HG02642 (cell line): ENCODE results near the gene MAN1C1.

Experiments
- ATAC-seq: cut with Tn5 transposase; IDR thresholded peaks from one replicate; pipeline ENCODE4 v1.9.1; 2021; ENCODE audit warnings: mild to moderate bottlenecking; ENCODE audit not compliant: unreplicated experiment, poor library complexity

The MAN1C1 gene

DNA sequence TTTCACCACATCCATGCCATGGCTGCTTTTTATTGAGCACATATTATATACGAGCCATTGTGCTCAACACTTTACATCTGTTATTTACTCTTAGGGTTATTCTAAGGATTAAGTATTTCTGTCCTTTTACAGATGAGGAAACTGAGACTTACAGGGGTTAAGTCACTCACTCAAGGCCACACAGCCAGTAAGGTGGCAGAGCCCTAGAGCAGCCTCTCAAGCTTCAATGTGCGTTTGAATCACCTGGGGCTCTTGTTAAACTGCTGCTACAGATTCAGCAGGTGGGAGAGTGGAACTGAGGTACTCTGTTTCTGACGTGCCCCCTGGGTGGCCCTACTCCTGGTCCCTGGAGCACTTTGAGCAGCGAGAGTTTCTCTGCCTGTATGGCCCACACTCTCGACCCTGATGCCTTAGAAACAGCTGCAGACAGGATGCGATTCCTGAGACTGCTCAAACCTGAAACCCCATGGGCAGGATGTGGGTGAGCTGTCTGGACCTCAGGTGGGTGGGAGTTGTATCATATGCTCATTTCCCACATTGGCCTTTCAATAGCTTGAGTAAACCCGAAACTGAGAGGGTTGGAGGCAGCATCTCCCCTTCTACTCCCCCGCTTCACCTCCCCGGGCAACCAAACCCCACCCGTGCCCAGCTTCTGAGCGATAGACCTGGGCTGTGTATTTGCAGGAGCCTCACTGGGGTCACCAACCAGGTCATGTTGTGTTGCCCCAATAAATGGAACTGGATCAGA, 59.3 kb downstream of the MAN1C1 start:
- peak; percentile 92 for ATAC-seq

- ATAC-seq = peak; percentile 19
Measured at GRCh38 chr1:25676488-25676887, 59.9 kb downstream of the MAN1C1 start.

DNA sequence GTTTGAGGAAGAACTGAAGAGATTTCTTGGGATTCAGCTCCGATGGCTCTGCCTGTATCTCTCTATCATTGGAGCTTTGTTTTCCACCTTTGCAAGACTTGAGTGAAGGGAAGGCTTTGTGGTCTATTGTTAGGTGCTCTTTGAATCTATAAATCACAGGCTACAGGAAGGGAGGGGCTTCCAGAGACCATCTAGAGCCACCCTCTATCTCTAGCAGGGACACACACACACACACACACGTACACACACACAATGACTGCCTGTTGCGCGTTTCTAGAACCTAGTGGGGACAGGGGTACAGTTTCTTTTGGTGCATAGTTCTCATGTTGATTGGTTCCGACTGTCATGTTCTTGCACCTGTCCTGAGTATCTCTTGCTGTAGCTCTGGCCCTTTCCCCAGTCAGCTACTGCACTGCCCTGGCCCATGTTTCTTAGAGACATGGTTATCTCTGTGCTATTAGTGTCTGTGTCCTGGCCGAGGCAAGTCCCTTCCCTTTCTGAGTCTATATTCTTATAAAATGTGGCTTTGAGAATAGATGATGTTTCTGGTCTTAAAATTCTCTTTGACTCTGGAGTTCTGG, 60.7 kb downstream of the MAN1C1 start:
- no peak for ATAC-seq

GRCh38 chr1:25679171-25679570, 62.6 kb downstream of the MAN1C1 start:
- ATAC-seq = no peak

GRCh38 chr1:25680701-25681100, 64.1 kb downstream of the MAN1C1 start:
- ATAC-seq = no peak

DNA sequence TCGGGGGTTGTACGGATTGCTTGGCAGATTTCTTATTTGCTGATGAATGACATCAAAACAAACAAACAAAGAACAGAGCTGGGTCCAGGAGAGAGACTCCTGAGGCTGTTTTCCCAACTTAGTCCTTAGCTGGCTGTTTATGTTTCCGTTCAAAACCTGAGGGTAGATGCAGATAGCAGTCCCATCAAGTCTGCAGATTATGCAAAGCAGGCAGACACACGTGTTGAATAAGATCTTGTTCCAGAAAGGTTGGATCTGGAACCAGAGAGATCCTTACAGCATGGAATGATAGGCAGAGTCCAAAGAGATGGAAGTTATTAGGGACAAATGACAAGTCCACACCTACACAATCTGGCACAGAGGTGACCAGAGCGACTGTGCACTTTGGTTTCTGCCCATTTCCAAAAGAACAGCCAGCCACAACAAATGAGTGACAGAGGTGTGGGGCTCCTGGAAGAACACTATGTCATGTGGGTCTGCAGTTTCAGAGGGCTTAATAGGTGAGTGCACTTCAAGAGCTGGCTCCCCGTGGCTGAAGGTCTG, 65.5 kb downstream of the MAN1C1 start:
- no peak for ATAC-seq

- no peak for ATAC-seq
Measured at GRCh38 chr1:25683177-25683576, 66.6 kb downstream of the MAN1C1 start.

GRCh38 chr1:25683731-25684130, 67.1 kb downstream of the MAN1C1 start:
- no peak for ATAC-seq

GRCh38 chr1:25684216-25684965, 67.8 kb downstream of the MAN1C1 start:
- no peak for ATAC-seq

DNA sequence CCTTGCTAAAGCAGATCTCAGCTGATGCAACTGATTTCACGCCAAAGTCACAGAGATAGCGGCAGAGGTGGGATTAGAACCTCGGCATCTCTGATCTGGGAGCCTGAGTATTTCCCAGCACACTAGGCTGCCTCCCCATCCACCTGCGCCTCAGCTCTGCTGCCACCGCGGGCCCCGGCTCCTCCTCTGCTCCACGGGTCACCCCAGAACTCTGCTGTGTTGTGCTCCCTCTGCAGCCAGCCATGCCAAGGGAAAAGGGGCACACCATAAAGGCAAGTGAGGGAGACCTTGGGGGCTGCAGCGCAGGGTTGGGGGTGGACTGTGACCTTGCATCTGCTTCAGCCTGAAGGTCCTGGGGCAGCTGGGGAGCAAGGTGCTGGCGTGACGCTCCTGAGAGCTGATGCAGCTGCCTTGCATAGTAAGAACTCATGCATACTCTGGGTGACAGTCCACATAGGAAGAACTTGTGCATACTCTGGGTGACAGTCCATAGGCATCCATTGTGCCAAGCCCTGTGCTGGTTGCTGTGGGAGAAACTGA, 68.7 kb downstream of the MAN1C1 start:
- no peak for ATAC-seq

DNA sequence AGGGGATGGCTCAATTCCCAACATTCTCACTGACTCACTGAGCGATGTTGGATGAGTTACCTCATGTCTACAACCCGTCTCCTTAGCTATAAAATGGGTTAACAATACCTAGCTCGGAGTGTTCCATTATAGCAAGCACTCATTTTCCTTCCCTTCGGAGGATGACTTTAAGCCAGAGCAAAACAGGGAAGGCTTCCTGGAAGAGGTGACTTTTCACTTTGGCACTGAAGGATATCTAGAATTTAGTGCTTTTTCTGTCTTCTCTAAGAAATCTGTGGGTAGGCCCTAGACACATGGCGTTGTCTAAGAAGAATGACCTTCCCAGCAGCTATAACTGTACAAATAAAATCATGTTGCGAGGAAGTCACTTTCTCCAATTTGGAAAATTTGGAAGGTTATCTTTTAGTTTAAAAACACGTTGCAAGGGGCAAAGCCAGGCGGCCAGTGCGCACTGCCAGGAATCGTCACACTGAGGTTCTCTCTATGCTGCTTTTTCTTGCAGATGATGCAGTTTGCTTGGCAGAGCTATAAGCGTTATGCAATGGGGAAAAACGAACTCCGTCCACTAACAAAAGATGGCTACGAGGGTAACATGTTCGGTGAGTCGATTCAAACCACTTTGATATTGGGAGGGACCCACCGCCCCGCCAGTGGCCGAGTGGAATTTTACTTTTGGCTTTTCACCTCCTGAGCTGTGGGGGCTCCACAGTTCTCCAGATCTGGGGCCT, 69.5 kb downstream of the MAN1C1 start:
- ATAC-seq = no peak

GRCh38 chr1:25687221-25688017, 70.8 kb downstream of the MAN1C1 start:
- ATAC-seq = no peak

DNA sequence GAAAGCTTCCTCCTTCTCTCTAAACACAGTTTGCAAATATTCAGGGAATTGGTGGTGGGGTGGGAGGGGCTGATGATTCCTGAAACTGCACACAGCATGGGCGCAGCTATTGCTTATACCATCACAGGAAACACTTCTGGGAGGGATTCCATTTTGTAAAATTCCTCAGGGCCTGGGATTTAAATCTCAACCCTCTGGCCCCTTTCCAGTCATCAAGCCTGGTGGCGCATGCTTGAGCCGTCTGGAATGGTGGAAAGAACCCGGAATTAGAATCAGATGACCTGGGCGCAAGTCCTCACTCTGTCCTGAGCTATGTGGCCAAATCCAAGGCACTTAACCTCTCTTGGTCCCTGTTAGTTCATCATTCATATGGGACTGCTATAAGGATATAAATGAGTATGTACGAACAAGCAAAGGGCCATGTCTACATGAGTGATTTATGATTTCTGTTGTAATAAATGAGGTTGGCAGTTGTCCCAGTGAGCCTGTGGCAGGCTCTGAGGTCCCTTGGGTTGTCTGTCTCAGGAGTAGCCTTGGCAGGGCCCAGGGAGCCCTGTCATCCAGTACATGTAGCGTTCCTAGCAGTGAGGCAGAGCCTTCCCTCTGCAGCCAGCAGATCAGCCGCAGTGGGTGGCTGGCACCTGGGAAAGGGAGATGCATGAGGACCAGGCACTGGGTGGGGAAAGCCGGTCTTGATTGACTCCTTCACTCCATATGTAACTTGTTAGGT, 72.0 kb downstream of the MAN1C1 start:
- no peak for ATAC-seq

DNA sequence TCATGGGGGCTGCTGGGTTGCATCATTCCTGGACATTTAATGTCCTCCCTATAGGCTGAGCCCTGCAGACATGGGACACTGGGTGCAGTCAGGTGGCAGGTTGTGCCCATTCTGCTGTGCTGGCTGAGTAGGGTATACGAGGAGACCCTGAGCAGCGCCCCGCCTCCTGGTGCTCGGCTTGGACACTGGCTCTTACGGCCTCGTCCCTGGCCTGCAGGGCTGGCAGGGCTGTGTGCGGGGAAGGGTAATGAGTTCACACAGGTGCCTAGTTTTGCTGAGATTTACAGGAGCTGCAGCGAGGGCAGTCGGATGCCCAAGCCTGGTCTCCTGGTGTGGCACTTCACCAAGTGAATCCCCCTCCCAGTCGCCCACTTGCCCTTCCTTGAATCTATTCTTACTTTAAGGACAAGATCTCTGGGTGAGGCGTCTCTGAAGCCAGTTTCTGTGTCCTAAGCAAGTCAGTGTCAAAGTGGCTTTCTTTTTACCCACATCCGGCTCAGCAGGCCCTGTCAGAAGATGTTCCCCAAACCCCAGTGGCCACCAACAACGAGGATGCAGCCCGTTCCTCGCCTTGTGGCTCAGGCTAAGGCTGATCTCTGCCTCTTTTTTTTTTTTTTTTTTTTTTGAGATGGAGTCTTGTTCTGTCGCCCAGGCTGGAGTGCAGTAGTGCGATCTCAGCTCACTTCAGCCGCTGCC, 73.2 kb downstream of the MAN1C1 start:
- ATAC-seq = no peak

GRCh38 chr1:25690396-25690956, 73.9 kb downstream of the MAN1C1 start:
- ATAC-seq = no peak

DNA sequence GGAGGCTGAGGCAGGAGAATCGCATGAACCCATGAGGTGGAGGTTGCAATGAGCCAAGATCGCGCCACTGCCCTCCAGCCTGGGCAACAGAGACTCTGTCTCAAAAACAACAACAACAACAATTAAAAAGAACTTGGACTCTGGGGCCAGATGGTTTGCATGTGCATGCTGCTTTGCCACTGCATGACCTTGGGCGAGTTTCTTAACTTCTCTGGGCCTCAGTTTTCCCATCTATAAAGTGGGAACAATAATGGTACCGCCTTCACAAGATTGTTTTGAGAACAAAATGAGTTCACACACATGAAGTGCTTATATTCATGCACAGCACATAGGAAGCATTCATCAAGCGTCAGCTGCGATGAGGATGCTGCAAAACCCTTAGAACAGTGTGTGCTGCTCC, 74.6 kb downstream of the MAN1C1 start:
- no peak for ATAC-seq

DNA sequence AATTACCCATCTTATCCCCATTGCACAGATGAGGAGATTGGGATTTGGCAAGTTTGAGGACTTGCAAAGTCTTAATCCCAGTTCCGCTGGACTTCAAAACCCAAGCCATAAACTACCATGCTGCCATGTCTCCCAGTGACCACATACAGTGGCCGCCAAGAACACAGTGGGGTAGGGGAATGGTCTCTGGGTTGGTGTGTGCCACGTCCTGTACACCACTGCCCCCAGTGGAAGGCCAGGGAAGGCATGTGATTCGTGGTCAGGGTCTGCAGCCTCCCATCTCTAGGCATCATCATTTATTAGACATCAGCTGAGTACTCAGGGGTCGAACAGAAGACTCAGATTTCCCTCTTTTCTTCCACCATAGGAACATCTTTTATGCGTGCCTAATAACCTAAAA, 76.0 kb downstream of the MAN1C1 start:
- no peak for ATAC-seq
